HG03520 (cell line): Measurements from ENCODE around the gene APBA2.
"Not testable (repeated sequence)": the region's sequence is repeated elsewhere in the genome, so short reads cannot be mapped to it uniquely, and the experiment has no call there.

Experiments used
- ATAC-seq: cut with Tn5 transposase; IDR thresholded peaks from one replicate; pipeline ENCODE4 v1.9.1; 2021; ENCODE audit warnings: mild to moderate bottlenecking, moderate library complexity; ENCODE audit not compliant: unreplicated experiment

The APBA2 gene

DNA sequence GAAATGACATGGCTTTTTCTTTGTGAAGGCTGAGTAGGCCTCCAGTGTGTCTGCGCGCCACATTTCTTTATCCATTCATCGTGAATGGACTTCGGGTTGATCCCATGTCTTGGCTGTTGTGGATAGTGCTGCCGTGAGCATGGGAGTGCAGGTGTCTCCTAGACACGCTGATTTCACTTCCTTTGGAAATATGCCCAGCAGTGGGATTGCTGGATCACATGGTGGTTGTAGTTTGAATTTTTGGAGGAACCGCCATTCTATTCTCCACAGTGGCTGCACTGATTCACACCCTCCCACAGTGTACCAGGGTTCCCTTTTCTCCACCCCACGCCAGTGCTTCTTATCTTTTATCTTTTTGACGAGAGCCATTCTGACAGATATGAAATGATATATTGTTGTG is 212.2 kb downstream of the APBA2 start:
- ATAC-seq, result no peak

DNA sequence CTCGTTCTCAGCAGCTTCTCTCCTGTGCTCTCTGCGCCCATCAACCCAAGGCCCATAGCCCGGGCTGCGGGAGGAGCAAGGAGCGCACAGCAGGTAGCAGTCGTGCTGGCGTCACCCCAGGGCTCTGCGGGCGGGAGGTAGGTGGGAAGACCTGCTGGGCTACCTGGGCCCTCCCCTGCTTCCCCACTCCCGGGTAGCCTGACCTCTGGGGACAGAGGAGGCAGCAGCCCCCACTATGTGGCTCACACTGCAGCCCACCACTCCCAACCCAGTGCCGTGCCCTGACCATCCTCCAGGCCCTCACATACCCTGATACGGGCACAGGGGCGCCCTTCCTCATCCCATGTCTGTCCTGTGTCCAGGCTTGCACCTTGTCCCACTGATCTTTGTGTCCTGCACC is 212.9 kb downstream of the APBA2 start:
- no peak for ATAC-seq

DNA sequence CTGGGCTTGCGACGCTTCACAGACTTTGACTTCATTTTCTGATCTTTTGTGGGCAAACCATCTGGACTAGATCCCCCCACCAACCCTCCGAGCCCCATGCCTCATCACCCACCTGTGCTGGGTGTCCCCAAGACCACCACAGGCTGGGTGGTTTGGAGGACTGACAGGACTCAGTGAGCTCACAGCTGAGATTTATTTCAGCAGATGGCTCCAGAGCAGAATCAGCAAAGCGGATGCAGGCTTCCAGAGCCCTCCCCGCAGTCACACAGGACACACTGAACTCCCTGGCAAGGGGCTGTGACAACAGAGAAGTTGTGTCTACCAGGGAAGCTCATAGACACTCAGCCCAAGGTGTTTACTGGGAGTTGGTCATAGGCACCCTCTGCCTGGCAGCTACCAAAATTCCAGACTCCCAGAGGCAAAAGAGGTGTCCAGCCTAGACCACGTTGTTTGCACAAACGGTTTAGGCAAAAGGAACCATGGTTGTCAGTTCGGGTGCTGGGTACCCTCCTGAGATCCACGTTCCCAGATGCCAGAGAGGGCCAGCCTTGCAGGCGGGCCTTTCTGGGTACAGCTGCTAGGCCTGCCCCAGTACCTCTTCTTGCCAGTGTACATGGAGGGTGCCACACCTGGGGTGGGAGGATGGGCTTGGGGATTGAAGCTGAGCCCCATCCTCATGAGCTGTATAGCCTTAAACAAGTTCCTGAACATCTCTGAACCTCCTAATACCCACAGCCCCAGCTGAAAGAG is 213.5 kb downstream of the APBA2 start:
- ATAC-seq, result no peak

DNA sequence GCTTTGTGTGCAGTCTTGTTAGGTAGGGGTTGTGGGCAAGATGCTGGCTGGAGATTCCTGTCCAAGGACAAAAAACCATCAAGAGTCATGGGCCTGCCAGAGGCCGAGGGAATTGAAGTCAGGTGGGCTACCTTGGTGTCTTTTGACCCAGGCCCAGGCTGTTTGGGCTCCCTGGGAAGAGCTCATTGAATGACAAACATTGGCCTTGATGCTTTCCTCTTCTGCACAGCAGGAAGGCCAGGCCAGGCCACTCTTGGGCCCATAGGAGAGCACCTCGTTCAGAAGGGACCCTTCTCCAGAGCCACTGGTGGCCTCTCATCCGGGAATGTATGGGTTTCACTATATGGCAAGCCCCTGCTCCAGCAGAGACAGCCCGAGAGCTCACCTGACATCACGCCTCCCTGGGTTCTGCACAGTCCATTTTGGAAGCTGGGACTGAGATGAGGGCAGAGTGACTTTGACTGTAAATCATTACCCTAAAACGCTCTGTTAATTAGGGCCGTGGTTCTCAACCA is 214.8 kb downstream of the APBA2 start:
- ATAC-seq, result no peak

DNA sequence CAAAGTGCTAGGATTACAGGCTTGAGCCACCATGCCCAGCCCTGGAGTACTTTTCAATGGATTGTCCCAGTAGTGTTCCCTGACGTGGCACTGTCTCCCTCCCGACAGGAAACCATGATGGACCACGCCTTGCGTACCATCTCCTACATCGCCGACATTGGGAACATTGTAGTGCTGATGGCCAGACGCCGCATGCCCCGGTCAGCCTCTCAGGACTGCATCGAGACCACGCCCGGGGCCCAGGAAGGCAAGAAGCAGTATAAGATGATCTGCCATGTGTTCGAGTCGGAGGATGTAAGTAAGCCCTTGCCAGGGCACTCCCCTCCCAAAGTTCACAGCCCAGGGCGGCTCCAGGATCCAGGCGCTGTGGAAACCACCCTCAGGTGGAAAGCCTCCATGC is 215.7 kb downstream of the APBA2 start:
- no peak for ATAC-seq

DNA sequence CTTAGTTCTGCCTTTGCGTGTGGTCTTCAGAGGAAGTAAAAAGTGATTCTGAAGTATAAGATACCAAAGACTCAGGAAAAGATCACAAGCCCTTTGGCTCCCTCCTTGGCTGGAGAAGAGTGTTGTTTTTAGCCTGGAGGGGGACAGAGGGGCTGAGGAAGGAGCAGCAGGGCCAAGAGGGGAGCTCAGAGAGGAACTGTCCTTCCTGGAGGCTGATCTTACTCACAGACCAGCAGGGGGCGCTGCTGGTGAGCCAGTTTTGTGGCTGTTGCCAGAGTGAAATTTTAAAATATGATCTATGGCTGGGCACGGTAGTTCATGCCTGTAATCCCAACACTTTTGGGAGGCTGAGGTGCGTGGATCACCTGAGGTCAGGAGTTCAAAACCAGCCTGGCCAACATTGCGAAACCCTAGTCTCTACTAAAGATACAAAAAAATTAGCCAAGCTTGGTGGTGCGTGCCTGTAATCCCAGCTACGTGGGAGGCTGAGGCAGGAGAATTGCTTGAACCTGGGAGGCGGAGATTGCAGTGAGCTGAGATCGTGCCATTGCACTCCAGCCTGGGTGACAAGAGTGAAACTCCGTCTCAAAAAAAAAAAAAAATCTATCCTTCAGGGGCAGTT is 216.5 kb downstream of the APBA2 start:
- ATAC-seq, result not testable (repeated sequence)

DNA sequence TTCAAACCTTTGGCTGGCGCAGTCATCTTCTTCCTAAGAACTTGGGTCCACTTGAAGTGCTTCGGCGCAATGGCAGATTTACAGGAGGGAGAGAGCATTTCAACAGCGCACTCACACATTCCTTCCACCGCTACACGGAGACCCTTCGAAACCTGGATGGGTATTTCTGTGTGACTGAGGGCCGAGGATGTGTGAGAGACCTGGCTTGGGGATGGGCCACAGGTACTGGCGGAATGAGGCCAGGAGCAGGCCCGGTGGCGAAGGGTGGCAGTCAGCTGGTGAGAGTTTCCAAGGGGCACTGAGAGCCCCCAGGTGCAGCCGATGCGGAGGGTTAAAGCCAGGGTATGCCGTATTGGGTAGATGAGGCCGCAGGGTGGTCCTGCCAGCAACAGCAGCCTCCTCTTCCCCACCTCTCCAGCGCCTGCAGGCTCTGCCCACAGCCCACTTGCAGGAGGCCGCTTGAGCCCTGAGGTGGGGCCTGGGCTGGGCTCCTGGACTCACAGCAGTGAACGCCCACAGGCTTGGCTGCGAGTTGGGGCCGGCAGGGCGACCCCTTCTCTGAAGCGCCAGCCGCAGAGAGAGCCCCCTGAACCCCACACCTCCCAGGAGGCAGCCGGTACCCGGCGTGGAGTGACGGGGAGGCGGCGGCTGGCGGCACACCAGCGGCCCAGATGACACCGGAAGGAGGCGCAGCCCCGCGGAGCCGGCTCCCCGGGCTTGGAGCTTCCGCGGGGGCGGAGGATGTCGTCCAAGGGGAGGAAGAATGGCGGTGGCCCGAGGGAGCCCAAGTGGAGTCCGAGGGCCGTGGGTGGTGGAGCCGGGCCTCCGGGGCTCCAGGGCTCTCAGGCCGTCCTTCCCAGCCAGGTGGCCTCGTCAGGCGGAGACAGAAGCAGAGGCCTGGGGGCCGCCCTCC is 217.4 kb downstream of the APBA2 start:
- ATAC-seq, result no peak

DNA sequence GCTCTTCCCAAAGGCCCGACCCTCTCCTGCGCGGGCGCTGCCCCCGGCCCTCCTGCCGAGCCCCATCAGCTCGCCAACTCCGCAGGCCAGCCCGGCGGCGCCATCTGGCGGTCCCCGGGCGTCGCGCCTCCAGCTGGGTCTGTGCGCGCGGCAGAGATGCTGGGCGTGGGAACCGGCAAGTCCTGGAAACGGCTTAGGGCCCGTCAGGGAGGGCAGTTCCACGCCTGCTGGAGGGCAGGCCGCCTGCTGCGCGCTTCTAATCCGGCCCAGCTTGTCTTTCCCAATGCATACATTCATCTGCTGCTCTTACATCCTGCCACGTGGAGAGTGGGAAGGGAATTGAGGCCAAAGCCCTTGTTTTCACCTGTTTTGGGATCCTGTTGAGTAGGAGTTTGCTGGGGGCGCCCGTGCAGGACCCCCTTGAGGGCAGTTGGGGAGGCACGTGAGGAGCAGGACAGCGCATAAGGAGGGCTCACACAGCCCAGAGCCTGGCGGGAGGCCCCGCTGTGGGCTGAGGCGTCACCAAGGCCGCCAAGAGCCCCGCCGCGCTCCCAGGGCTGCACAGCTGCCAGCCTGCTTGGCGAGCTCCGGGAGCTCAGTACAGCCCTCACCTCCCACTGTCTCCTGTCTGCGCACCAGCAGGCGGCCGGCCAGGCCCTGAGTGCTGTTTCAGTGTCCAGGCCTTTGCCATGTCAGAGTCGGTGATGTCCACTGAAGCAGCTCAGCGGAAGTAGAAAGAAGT is 218.2 kb downstream of the APBA2 start:
- ATAC-seq, result no peak

DNA sequence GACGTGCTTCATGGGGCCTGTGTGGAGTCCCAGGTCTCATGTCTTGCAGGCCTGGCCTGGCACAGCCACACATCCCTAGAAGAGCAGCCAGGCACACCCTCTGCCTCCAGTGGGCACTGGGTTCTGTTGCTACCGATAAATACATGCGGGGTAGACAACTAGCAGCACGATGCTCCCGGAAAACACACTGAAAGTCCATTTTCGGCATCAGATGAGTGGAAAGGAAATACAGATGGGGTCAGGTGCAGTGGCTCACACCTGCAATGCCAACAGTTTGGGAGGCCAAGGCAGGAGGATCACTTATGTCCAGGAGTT is 218.7 kb downstream of the APBA2 start:
- no peak for ATAC-seq

DNA sequence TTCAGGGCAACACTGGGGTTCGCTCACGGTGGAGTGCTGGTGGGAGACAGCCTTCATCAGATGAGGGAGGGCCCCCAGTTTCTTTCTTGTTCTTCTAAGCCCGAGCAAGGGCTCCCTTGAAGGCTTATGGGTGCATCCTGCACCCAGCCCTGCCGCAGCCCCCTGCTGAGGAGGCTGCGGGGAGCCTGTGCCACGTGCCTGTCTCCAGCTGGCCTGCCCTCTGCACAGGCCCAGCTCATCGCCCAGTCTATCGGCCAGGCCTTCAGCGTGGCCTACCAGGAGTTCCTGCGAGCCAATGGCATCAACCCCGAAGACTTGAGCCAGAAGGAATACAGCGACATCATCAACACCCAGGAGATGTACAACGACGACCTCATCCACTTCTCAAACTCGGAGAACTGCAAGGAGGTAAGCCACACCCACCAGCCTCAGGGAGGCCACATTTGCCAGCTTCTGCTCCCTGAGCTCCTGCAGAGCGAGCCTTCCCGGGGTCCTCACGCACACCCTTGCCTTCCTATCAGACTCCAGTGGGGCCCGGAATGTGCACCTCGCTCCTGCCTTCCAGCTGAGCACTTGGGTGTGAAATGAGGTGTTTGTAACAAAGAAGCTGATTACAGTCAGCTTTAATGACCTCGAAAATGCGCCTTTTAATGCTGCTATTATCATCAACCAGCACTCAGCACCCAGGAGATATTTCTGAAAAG is 219.5 kb downstream of the APBA2 start:
- no peak for ATAC-seq

DNA sequence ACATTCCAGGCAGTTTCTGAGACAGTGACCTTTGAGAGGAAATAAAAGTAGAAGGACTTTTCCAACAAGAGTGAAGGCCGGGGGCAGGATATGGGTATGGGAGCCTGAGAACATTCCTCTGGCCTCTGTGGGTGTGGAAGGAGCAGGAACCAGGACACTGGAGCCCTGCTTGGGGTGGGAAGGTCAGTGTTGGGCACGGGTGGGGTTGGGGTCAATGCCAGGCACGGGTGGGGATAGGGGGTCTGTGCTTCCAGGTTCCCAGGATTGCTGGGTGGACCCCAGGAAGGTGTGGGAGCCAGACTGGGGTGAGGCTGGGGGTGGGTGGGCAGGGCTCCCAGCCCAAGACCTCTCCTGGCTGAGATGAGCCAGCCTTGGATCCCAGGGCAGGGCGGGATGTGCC is 220.3 kb downstream of the APBA2 start:
- ATAC-seq, result no peak

DNA sequence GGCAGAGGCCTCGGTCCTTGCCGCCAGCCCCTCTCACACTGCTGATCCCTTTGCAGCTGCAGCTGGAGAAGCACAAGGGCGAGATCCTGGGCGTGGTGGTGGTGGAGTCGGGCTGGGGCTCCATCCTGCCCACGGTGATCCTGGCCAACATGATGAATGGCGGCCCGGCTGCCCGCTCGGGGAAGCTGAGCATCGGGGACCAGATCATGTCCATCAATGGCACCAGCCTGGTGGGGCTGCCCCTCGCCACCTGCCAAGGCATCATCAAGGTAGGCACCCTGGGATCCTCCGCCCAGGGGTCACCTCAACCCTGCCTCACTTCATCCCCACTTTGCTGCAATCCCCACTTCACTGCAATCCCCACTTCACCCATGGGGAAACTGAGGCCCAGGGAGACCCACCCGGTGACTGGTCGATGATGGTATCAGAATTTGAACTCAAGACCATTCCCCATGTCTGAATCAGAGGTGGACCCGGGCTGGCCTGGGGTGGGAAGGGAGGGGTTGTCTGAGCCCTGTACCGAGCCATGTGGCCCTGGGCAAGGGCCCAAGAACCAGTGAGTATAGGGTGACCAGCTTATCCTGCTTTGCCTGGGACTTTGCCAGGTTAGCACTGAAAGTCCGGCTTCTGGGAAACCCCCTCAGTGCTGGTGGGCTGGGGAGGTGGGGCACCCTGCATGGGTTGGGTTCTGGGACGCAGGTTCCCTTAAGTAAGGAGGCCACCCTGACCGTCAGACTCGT is 220.9 kb downstream of the APBA2 start:
- ATAC-seq, result no peak

DNA sequence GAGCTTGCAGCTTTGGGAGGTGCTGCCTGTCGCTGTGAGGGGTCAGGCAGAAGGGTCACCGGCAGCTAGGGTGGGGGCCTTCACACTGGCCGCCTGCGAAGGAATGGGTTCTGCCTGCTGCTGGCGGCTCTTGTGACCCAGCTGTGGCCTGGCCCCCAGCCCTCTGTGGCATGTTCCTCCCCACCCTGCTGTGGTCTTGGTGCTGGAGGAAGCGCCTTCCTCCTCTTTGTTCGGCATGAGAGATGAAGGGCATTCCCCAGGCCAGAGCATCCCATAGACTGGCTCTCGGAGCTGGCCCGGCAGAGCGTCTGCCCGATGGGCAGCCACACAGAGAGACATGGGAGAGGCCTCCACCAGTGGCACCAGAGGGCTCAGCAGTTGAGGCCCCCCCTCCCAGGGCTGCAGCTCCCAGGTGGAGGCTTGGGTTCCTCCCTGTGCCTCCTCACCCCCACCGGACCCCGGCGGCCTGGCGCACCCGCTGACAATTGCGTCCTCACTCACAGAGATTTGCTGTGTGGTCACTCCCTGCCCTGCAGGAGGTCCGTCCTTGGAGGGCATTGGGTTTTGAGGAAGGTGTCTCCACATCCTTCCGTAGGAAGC is 221.6 kb downstream of the APBA2 start:
- no peak for ATAC-seq

DNA sequence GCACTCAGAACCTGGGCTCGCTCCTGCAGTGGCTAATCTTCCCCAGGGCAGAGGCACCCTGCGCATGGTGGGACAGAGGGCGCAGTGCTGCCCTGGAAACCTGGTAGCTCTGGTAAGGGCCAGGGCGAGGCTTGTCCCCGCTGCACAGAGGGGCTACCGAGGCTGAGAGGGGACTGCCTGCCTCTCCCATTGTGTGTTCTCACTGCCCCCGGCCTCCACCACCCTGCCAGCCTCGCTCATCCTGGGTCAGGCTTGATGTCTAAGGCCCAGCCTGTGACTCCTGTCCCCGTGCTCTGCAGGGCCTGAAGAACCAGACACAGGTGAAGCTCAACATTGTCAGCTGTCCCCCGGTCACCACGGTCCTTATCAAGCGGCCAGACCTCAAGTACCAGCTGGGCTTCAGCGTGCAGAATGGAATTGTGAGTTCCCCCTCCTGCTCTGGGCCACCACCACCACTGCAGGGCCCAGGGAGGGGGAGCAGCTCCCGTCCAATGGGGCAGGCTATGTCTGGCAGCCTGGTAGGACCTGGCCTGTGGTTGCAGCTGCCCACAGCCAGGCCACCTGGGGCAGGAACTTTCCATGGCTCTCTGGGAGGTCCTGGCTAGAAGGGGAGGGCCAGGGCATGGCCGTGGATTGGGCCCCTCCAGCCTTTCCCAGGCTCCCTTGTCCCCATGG is 222.3 kb downstream of the APBA2 start:
- no peak for ATAC-seq

DNA sequence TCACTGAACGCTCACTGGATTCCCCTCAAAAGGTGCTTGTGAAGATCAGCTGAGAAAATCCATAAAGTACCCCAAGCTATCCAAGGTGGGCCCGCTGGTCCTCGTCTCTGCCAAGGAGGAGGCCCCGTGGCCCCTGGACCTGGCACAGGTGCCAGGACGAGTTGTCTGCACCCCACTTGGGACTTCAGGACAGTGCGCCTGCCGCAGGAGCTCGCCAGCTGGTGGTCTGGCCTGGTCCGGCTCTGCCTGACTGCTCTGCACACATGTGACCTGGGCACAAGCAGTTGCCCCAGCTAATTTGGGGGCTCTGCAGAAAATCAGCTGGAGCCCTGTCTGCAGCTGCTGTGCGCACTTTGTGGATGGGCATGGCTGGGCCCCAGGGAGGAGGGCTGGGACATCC is 224.0 kb downstream of the APBA2 start:
- no peak for ATAC-seq

DNA sequence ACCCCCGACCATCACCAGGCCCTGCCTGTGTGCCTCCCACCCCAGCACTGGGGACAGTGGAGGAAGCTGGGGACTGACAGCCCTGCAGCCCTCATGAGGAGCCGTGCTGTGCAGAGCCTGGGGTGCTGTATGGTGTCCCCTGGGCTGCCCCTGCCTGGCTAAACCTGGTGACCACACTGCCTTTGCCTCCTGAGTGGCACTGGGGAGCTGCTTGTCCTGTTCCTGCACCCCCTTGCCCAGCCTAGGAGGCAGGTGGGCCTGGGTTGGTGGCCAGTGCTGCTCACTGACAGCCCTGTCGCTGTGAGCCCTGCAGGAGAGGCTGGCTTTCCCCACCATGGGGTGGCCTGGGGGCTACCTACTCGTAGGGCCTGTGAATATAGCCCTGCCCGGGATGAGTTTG is 224.4 kb downstream of the APBA2 start:
- ATAC-seq, result no peak

DNA sequence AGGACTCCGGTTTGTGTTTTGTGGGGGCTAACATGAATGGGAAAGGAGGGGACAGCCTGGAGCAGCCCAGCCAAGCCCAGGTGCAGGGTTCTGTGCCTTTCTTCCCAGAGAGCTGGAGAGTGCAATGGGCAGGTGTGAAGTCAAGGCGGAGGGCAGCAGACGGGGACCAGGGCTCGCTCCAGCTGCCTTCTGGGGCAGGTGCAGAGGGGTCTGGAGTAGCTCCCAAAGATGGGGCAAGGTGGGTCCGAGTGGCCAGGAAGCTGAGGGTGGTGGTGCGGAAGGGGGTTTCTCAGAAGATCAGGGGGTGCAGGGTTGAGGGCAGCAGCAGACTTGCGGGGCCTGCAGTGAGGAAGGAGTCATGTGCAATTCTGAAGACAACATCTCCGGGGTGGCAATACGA is 225.0 kb downstream of the APBA2 start:
- no peak for ATAC-seq

DNA sequence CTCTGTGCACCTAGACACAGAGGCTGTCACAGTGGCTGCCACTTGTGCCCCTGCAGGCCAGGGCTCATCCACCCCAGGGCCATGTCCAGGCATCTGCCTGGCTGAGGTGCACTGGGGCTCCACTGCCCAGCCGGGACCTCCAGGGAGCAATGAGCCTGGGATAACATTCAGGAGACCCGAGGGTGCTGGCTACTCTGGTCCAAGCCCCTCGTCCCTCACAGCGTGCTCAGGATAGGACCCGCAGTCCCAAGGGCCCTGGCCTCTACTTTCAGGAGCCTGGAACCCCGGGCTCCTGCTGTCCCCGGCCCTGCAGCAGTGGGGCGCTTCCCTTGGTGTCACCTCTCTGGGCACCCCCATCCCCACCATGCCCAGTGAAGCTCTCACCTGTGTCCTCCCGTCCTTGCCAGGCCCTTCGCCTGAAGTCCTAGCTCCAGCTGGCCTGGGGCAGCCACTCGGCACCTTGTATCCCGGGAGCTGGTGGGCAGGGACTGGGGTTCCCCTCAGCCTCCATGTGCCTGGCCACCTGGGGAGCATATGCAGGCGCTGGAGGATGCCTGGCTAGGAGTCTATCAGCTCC is 226.0 kb downstream of the APBA2 start:
- no peak for ATAC-seq
